A549 treated with dexamethasone at 1 μM for 4 hours (cell line): ENCODE measurements around the gene UBA5. TPM values are rescaled to one million over a fixed set of nuclear protein-coding genes. Genes with fewer than 3 reads are reported as not detected.

Source experiments
- total RNA-seq: library from RNA; stranded (reverse); fragments of 200-300 nt; extraction: Qiagen RNA extraction; gene quantifications from 5 replicates; pipeline ENCODE4 v1.2.3, GENCODE V29; 2022

The UBA5 gene
- total RNA-seq: 22.0 to 27.7 TPM (median 24.7 TPM) in 5 replicates

GRCh38 chr3:132660052-132660810 is at the start of gene UBA5:
TSS of gene UBA5 (plus strand) at chr3:132660329. CDS start at chr3:132660538, 209 bp downstream.

GRCh38 chr3:132659365-132660051 is 621 bp upstream of the UBA5 start, which contains the start of gene ACAD11:
TSS of gene ACAD11 (minus strand) at chr3:132659809. CDS start at chr3:132659751, 58 bp downstream.

GRCh38 chr3:132722165-132723023 is 62.3 kb downstream of the UBA5 start, which contains the start of gene NPHP3:
TSS of gene NPHP3 (minus strand) at chr3:132722409. CDS start at chr3:132722355, 54 bp downstream.

Other genes starting within 250 kb of the UBA5 start
- gene DNAJC13, start 242.8 kb upstream of the UBA5 start, total RNA-seq: 11.3 to 16.0 TPM (median 13.8 TPM) in 5 replicates
- gene ACKR4, start 63.1 kb upstream of the UBA5 start, total RNA-seq: 0.04 TPM in 1 of 5 replicates, not detected in the others
- gene ACAD11, start 520 bp upstream of the UBA5 start, total RNA-seq: 3.9 to 5.2 TPM (median 4.5 TPM) in 5 replicates
- gene NPHP3, start 62.1 kb downstream of the UBA5 start, total RNA-seq: 6.8 to 9.8 TPM (median 8.3 TPM) in 5 replicates